Tongue (tissue), 2 donors: Measurements from ENCODE around the gene KIF2A. TPM values are rescaled to one million over a fixed set of nuclear protein-coding genes. Genes with fewer than 3 reads are reported as not detected.

Experiments used
- DNase-seq: peaks from one replicate; pipeline ENCODE4 v3.0.0-alpha.2; 2015
- total RNA-seq: library from RNA; depleted of rRNA; stranded (reverse); fragments of >200 nt; gene quantifications from one replicate; pipeline ENCODE4 v1.2.3, GENCODE V29; 2014

KIF2A gene
- total RNA-seq, 1 donor from 2014 or later, result 44.8 TPM

GRCh38 chr5:62328772-62329491 is 22.9 kb downstream of the KIF2A start:
- DNase-seq, result no peak

- no peak for DNase-seq
Measured at GRCh38 chr5:62330302-62330701, 24.3 kb downstream of the KIF2A start.

- peak; percentile 81 for DNase-seq
Measured at GRCh38 chr5:62331921-62332320, 25.9 kb downstream of the KIF2A start.

DNA sequence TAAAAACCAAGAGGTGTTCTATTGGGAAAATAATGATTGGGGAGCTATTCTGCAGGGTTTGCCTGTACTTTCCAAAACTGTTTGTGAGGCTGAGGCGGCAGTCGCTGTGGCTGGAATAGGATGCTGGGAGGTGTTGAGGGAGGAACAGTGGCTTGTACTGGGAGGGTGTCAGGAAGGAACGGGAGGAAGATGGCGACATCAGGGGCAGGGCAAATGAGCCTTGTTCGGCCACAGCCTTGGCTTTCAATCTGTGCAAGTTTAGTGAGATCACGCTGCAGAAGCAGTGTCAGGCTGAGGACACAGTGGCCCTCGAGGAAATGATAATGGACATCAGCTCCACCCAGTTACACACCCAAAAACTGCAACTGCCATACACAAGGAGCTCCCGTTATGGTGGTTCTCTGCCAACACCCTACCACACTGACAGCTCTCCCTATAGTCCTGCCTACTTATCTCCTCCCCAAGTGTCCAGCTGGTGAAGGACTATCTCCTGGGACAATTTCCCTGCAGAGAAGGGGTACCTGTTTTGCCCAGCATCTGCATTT is 27.3 kb downstream of the KIF2A start:
- no peak for DNase-seq

- no peak for DNase-seq
Measured at GRCh38 chr5:62334082-62334481, 28.1 kb downstream of the KIF2A start.

GRCh38 chr5:62340392-62340791 is 34.4 kb downstream of the KIF2A start:
- no peak for DNase-seq

DNA sequence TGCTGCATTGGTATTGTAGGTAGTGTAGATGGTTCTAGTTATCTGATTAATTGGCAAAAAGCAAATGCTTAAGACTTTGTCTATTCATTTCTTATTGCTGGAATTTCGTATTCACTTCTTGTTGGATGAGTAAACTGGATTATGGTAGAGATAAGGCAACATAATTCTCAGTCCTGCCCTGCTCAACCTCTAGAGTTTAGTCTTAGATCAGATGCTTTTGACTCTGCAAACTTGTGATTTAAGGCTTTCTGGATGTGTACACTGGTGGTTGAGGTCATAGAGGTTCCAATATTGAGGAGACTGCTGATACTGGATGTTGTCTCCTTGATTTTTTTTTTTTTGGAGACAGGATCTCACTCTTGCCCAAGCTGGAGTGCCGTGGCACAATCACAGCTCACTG is 35.0 kb downstream of the KIF2A start:
- DNase-seq, result no peak

GRCh38 chr5:62341783-62342475 is 35.9 kb downstream of the KIF2A start:
- no peak for DNase-seq

GRCh38 chr5:62342476-62342837 is 36.5 kb downstream of the KIF2A start:
- no peak for DNase-seq

DNA sequence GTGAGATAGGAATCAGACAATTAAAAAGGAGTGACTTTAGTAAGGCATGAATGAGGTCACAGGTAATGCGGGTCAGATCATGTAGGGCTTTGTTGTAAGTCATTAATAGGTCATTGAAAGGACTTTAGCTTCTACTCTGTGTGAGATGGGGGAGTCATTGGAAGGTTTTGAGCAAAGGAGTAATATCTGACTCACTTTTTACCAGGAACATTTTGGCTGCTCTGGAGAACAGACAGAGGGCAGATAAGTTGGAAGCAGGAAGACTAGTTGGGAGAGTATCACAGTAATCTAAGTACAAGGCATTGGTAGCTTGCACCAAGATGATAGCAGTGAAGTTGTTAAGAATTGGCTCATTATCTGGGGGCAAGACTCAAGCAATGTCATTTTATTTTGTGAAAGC is 37.4 kb downstream of the KIF2A start:
- no peak for DNase-seq

GRCh38 chr5:62346748-62347147 is 40.7 kb downstream of the KIF2A start:
- no peak for DNase-seq

GRCh38 chr5:62347928-62348327 is 41.9 kb downstream of the KIF2A start:
- no peak for DNase-seq

DNA sequence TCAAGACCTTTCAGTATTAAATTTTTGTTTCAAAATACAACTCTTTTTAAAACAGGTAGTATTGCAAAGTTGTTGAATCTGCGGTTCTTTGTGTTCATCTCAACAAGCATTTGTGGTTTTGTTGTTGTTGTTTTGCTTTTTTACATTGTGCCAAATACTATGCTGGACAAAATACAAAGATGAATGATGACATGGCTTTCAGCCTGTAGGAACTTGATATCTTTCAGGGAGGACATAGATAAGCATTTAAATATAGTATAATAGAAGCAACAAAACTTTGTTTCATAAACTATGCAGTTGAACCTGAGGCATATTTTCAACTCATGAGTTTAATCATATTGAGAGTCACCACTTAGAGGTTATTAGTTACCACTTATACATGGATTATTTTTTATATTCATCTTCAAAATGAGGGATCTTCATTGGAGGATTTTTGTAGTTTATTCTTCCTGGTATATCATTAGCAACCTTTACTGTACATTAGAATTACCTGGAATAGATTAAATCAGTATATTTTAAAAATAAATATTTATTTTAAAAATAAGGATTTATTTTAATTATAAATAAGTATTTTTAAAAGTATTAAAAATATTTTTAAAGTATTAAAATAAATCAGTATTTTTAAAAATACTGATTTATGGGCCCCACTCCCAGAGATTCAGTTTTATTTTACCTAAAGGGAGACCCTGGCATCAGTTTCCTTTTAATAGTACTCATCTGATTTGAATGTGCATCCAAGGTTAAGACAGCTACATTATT is 42.9 kb downstream of the KIF2A start:
- no peak for DNase-seq

DNA sequence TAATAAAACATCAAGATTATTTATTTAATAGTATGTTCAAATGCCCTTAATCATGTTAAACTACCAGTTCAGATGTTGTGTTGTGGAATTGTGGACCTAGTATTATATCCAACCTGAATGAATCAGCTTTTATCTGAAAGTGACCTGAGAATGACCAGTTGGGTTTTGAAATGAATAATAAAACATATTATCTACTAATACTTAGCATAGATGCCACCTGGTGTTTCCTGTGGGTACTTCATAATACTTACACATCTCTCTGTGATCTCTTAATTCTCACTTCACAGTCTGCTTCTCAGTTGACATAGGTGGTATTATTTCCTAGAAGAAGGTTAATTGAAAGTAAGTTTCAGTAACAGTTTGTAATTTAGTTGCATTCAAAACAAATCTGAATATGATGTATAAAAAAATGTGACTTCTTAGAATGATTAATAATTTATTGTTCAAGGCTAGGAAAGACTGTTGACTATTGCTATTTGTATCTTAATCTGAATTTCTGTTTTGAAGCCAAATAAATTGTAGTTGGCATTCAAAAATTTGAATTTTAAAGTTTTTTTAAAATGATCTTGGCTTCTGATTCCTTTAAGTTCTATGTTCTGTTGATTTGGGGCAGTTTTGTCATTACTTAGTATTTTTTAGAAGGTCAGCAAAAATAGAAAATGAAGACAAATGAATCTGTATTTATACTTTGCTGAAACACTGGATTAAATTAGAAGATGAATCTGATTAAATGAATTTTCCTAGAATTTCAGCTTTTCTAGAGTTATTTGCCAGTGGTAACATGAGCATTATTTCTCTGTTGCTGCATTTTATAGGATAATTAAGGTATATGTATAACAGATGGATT is 48.2 kb downstream of the KIF2A start:
- peak; percentile 68 for DNase-seq

DNA sequence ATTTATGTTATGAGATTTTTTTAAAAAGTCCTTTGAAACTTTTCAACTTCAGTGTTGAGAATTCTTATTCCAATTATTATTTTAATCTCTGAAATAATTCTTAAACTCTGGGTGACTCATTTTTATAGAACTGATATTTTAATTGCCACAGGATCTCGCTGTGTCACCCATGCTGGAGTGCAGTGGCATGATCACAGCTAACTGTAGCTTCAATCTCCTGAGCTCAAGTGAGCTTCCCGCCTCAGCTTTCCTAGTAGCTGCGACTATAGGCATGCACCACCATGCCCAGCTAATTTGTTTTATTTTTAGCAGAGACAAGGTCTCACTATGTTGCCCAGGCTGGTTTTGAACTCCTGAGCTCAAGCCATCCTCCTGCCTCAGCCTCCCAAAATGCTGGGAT is 56.7 kb downstream of the KIF2A start:
- DNase-seq, result no peak

GRCh38 chr5:62369039-62369438 is 63.0 kb downstream of the KIF2A start:
- DNase-seq, result no peak

- no peak for DNase-seq
Measured at GRCh38 chr5:62371409-62371808, 65.4 kb downstream of the KIF2A start.

DNA sequence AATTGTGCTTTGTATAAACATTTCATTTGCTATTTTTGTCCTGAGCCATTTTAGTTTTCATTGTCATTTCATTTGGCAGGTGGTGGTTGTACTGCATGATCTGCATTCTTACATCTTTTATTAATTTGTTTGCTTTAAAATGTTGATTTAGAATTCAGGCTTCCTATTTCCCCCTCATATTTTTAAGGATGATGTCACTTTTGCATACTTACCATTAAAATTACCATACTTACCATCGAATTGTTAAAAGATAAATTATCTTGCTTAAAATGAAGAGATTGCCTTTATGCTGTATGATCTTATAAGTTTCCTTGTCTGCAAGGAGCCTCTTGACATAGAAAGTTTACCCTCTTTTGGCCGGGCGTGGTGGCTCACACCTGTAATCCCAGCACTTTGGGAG is 66.6 kb downstream of the KIF2A start:
- no peak for DNase-seq

DNA sequence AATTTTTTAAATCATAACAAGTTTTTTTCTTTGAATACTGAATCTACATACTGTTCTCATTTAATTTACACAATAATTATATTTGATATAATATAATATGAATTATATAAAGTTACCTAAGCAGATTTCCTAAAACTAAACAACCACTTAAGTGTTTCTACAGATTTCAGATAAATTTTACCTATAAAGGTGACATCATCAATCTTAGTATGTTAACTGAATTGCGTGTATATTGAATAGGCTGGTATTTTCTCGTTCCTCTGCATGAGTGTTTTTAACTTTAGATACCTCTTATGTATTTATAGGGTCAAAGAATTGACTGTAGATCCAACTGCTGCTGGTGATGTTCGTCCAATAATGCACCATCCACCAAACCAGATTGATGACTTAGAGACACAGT is 67.4 kb downstream of the KIF2A start:
- DNase-seq, result no peak

- DNase-seq, result no peak
Measured at GRCh38 chr5:62374090-62374489, 68.1 kb downstream of the KIF2A start.

GRCh38 chr5:62375627-62376026 is 69.6 kb downstream of the KIF2A start:
- DNase-seq, result no peak

- no peak for DNase-seq
Measured at GRCh38 chr5:62376064-62376463, 70.1 kb downstream of the KIF2A start.
